ENCODE results near the gene ERLIN1. TPM values are rescaled to one million over a fixed set of nuclear protein-coding genes. Genes with fewer than 3 reads are reported as not detected.

Gene ERLIN1
- total RNA-seq, 2 donors from 2014 or later, result 9.3 to 21.2 TPM

- peaks cover 15% of the 10 kb centered on the region for H3K36me3 ChIP-seq
Observed at GRCh38 chr10:100173035-100173434, 12.8 kb downstream of the ERLIN1 start.

GRCh38 chr10:100172349-100172748 lies 13.5 kb downstream of the ERLIN1 start:
- Histone ChIP-seq H3K36me3 (peaks cover 15% of the 10 kb centered on the region), H3K27ac (no peak overlapping the region), H3K4me1 (ENCODE audit: control insufficient read depth in 1 of 2, low read depth in 2 of 2) (no peaks in the 10 kb centered on the region), H3K9me3 (no peaks in the 10 kb centered on the region), H3K27me3 (replicated peaks; ENCODE audit: insufficient read depth) (no peaks in the 10 kb centered on the region), H3K4me3 (no peak overlapping the region)
- no peak for ATAC-seq (ENCODE audit: insufficient number of reproducible peaks, low FRiP score, low read depth)
- DNase-seq (ENCODE audit: low spot score), result no peak
- TF ChIP-seq CTCF (IDR thresholded peaks at IDR 0.05), result no peak

More at GRCh38 chr10:100173035-100173434, 12.8 kb downstream of the ERLIN1 start:
- no peak for ATAC-seq (ENCODE audit: insufficient number of reproducible peaks, low FRiP score, low read depth)
- Histone ChIP-seq H3K9me3 (no peaks in the 10 kb centered on the region), H3K4me1 (ENCODE audit: control insufficient read depth in 1 of 2, low read depth in 2 of 2) (no peaks in the 10 kb centered on the region), H3K27me3 (replicated peaks; ENCODE audit: insufficient read depth) (no peaks in the 10 kb centered on the region), H3K27ac (no peak overlapping the region), H3K4me3 (no peak overlapping the region)
- DNase-seq (ENCODE audit: low spot score), result no peak
- TF ChIP-seq CTCF (IDR thresholded peaks at IDR 0.05), result no peak

- Histone ChIP-seq H3K36me3 (no peaks in the 10 kb centered on the region), H3K27ac (no peak overlapping the region), H3K9me3 (no peaks in the 10 kb centered on the region), H3K4me1 (ENCODE audit: control insufficient read depth in 1 of 2, low read depth in 2 of 2) (no peaks in the 10 kb centered on the region), H3K27me3 (replicated peaks; ENCODE audit: insufficient read depth) (no peaks in the 10 kb centered on the region), H3K4me3 (no peak overlapping the region)
- no peak for TF ChIP-seq CTCF (IDR thresholded peaks at IDR 0.05)
- ATAC-seq (ENCODE audit: insufficient number of reproducible peaks, low FRiP score, low read depth) (no peak), DNase-seq (ENCODE audit: low spot score) (no peak)
Observed at GRCh38 chr10:100168313-100168643, 17.6 kb downstream of the ERLIN1 start.

- H3K27ac ChIP-seq, result no peak overlapping the region
- no peaks in the 10 kb centered on the region for H3K36me3 ChIP-seq
- no peak for TF ChIP-seq CTCF (IDR thresholded peaks at IDR 0.05)
- H3K4me1 ChIP-seq (ENCODE audit: control insufficient read depth in 1 of 2, low read depth in 2 of 2), result no peaks in the 10 kb centered on the region
- no peak overlapping the region for H3K4me3 ChIP-seq
- no peaks in the 10 kb centered on the region for H3K27me3 ChIP-seq (replicated peaks; ENCODE audit: insufficient read depth)
- DNase-seq (ENCODE audit: low spot score) (no peak), ATAC-seq (ENCODE audit: insufficient number of reproducible peaks, low FRiP score, low read depth) (no peak)
- no peaks in the 10 kb centered on the region for H3K9me3 ChIP-seq
Observed at GRCh38 chr10:100167553-100168312, 18.1 kb downstream of the ERLIN1 start.

- no peak overlapping the region for H3K27ac ChIP-seq
- H3K36me3 ChIP-seq, result no peaks in the 10 kb centered on the region
- no peaks in the 10 kb centered on the region for H3K27me3 ChIP-seq (replicated peaks; ENCODE audit: insufficient read depth)
- TF ChIP-seq CTCF (IDR thresholded peaks at IDR 0.05), result no peak
- H3K4me3 ChIP-seq, result no peak overlapping the region
- ATAC-seq (ENCODE audit: insufficient number of reproducible peaks, low FRiP score, low read depth), result no peak
- H3K9me3 ChIP-seq, result no peaks in the 10 kb centered on the region
- DNase-seq (ENCODE audit: low spot score), result no peak
- no peaks in the 10 kb centered on the region for H3K4me1 ChIP-seq (ENCODE audit: control insufficient read depth in 1 of 2, low read depth in 2 of 2)
Observed at GRCh38 chr10:100163704-100164621, 21.9 kb downstream of the ERLIN1 start.
